Naive B cell (primary cell): Measurements from ENCODE around the gene SGCD. TPM values are rescaled to one million over a fixed set of nuclear protein-coding genes. Genes with fewer than 3 reads are reported as not detected.

Experiments
- ATAC-seq, 2 donors: fragments of 150-1000 bp; cut with Tn5 transposase; 2 replicates each; pipeline ENCODE4 v1.10.0; 2021; ENCODE audit warnings: low read depth in 2 of 2, mild to moderate bottlenecking in 2 of 2, moderate library complexity in 2 of 2
- DNase-seq: peaks from one replicate; pipeline ENCODE4 v3.0.0; 2022
- H3K27ac Mint-ChIP-seq, 6 donors: one replicate each; pipeline ENCODE4 v1.8.0; 2020 to 2022; ENCODE audit warnings: mild to moderate bottlenecking in 6 of 6, mixed read lengths in 6 of 6, moderate library complexity in 5 of 6, inconsistent platforms in 2 of 6
- H3K27me3 Mint-ChIP-seq, 3 donors: one replicate each; pipeline ENCODE4 v1.8.0; 2021 to 2022; ENCODE audit warnings: mixed read lengths in 3 of 3, mild to moderate bottlenecking in 1 of 3
- H3K36me3 Mint-ChIP-seq, 2 donors: one replicate each; pipeline ENCODE4 v1.8.0; 2020 to 2022; ENCODE audit warnings: mixed read lengths in 2 of 2, inconsistent platforms in 1 of 2, mild to moderate bottlenecking in 1 of 2
- H3K4me1 Mint-ChIP-seq, 3 donors: one replicate each; pipeline ENCODE4 v1.8.0; 2020 to 2022; ENCODE audit warnings: mixed read lengths in 3 of 3, inconsistent platforms in 1 of 3, mild to moderate bottlenecking in 1 of 3, moderate library complexity in 1 of 3
- H3K4me3 Mint-ChIP-seq, 8 donors: one replicate each; pipeline ENCODE4 v1.8.0; 2020 to 2022; ENCODE audit warnings: mild to moderate bottlenecking in 8 of 8, mixed read lengths in 8 of 8, moderate library complexity in 8 of 8, inconsistent platforms in 2 of 8
- H3K9me3 Mint-ChIP-seq, 7 donors: one replicate each; pipeline ENCODE4 v1.8.0; 2020 to 2022; ENCODE audit warnings: mixed read lengths in 7 of 7, mild to moderate bottlenecking in 5 of 7, inconsistent platforms in 2 of 7, moderate library complexity in 1 of 7
- polyA plus RNA-seq, 6 donors: library from polyadenylated mRNA; unstranded; fragments of 300-500 nt; fragmentation: Illumina TruSeq; gene quantifications; one replicate each; pipeline ENCODE4 v1.2.3, GENCODE V29; 2021; ENCODE audit warnings: low read depth in 6 of 6

Gene SGCD
- polyA plus RNA-seq, 6 donors from 2014 or later = not detected

DNA sequence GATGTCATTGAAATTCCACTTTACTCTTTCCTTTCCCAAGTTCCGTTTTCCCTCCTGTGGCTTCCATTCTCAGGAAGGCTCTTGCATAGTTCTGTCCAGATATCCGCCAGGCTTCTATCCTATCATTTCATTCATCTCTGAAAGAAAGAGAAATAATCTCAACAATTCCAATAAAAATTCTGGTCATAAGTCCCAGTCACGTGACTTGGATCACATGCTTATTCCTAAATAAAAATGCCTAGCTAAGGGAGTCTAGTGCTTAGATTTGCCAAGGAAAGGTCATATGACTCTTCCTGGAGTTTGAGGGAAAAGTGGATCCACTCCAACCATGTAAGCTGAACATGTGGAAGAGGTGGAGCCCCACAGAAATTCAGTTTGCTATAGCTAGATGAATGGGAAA is 377.2 kb downstream of the SGCD start:
- ATAC-seq (no peak), DNase-seq (no peak)
- H3K27me3 Mint-ChIP-seq = peaks cover 4 to 16% (median 5%) of the 10 kb centered on the region in 3 donors
- no peak overlapping the region for H3K4me3 Mint-ChIP-seq
- H3K27ac Mint-ChIP-seq = no peak overlapping the region
- no peaks in the 10 kb centered on the region for H3K36me3 Mint-ChIP-seq
- H3K9me3 Mint-ChIP-seq = no peaks in the 10 kb centered on the region
- no peaks in the 10 kb centered on the region for H3K4me1 Mint-ChIP-seq

- DNase-seq (no peak), ATAC-seq (no peak)
- no peaks in the 10 kb centered on the region for H3K36me3 Mint-ChIP-seq
- H3K27me3 Mint-ChIP-seq = peaks cover 0 to 18% (median 4%) of the 10 kb centered on the region in 3 donors
- no peak overlapping the region for H3K27ac Mint-ChIP-seq
- no peaks in the 10 kb centered on the region for H3K4me1 Mint-ChIP-seq
- no peak overlapping the region for H3K4me3 Mint-ChIP-seq
- no peaks in the 10 kb centered on the region for H3K9me3 Mint-ChIP-seq
Measured at GRCh38 chr5:156706631-156707030, 379.7 kb downstream of the SGCD start.

DNA sequence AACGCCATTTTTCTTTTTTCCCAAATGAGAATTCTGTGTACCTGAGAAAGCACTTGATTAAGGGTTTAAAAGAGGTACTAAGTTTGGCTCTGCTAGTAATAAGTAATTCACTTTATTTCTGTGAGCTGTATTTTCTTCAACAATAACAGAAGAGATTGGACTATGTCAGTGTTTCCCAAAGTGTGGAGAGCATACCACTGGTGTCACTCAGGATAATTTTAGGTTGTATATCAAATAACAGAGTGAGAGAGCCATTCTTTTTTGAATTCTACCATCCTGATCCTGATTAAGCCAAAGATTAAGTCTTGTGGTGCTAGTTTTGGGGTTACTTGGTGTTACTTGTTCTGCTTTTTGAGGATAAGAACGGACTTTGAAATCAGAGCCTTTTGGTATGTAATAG is 380.8 kb downstream of the SGCD start:
- Mint-ChIP-seq H3K4me1 (no peaks in the 10 kb centered on the region), H3K27ac (no peak overlapping the region), H3K9me3 (no peaks in the 10 kb centered on the region), H3K4me3 (no peak overlapping the region), H3K36me3 (no peaks in the 10 kb centered on the region), H3K27me3 (peaks cover 0 to 20% (median 10%) of the 10 kb centered on the region in 3 donors)
- DNase-seq = no peak
- no peak for ATAC-seq

GRCh38 chr5:156715287-156715686 is 388.3 kb downstream of the SGCD start:
- peaks cover 9 to 34% (median 17%) of the 10 kb centered on the region in 3 donors for H3K27me3 Mint-ChIP-seq
- no peaks in the 10 kb centered on the region for H3K4me1 Mint-ChIP-seq
- H3K36me3 Mint-ChIP-seq = no peaks in the 10 kb centered on the region
- H3K9me3 Mint-ChIP-seq = peaks cover 0 to 5% (median 0%) of the 10 kb centered on the region in 7 donors
- ATAC-seq (no peak), DNase-seq (no peak)
- H3K27ac Mint-ChIP-seq = no peak overlapping the region
- no peak overlapping the region for H3K4me3 Mint-ChIP-seq

GRCh38 chr5:156716591-156717380 is 389.8 kb downstream of the SGCD start:
- Mint-ChIP-seq H3K27me3 (peaks cover 9 to 23% (median 17%) of the 10 kb centered on the region in 3 donors), H3K36me3 (no peaks in the 10 kb centered on the region), H3K27ac (no peak overlapping the region), H3K4me3 (no peak overlapping the region), H3K4me1 (no peaks in the 10 kb centered on the region), H3K9me3 (peaks cover 0 to 5% (median 0%) of the 10 kb centered on the region in 7 donors)
- ATAC-seq (no peak), DNase-seq (no peak)

- H3K4me1 Mint-ChIP-seq = no peaks in the 10 kb centered on the region
- DNase-seq (no peak), ATAC-seq (no peak)
- no peak overlapping the region for H3K27ac Mint-ChIP-seq
- no peaks in the 10 kb centered on the region for H3K36me3 Mint-ChIP-seq
- H3K27me3 Mint-ChIP-seq = peaks cover 9 to 24% (median 10%) of the 10 kb centered on the region in 3 donors
- no peak overlapping the region for H3K4me3 Mint-ChIP-seq
- peaks cover 0 to 5% (median 0%) of the 10 kb centered on the region in 7 donors for H3K9me3 Mint-ChIP-seq
Measured at GRCh38 chr5:156718985-156719384, 392.0 kb downstream of the SGCD start.

DNA sequence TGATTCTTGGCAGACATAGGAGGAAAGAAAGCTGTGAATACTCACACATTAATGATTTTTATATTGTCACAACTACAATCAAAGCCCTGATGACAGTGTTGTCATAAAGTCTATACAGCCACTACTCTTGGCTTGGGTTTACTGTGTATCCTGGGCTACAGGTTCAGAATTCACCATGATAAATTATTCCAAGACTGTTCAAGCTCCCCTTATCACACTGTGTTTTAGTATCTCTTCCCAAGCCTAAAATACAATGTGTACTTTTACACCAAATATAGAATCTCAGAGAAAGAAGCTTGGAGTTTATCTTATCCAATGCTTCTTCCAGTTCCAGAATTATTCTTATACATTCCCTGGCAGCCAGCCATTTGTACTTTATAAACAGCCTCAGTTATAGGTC is 395.4 kb downstream of the SGCD start:
- no peak for ATAC-seq
- no peak overlapping the region for H3K4me3 Mint-ChIP-seq
- peaks cover 0 to 5% (median 0%) of the 10 kb centered on the region in 7 donors for H3K9me3 Mint-ChIP-seq
- no peak for DNase-seq
- no peaks in the 10 kb centered on the region for H3K4me1 Mint-ChIP-seq
- H3K27me3 Mint-ChIP-seq = peaks cover 16 to 17% (median 16%) of the 10 kb centered on the region in 3 donors
- H3K27ac Mint-ChIP-seq = no peak overlapping the region
- no peaks in the 10 kb centered on the region for H3K36me3 Mint-ChIP-seq

GRCh38 chr5:156735477-156735876 is 408.5 kb downstream of the SGCD start:
- Mint-ChIP-seq H3K4me1 (no peaks in the 10 kb centered on the region), H3K27ac (no peak overlapping the region), H3K4me3 (no peak overlapping the region), H3K27me3 (peaks cover 11 to 24% (median 20%) of the 10 kb centered on the region in 3 donors), H3K9me3 (no peaks in the 10 kb centered on the region), H3K36me3 (no peaks in the 10 kb centered on the region)
- DNase-seq (no peak), ATAC-seq (no peak)

DNA sequence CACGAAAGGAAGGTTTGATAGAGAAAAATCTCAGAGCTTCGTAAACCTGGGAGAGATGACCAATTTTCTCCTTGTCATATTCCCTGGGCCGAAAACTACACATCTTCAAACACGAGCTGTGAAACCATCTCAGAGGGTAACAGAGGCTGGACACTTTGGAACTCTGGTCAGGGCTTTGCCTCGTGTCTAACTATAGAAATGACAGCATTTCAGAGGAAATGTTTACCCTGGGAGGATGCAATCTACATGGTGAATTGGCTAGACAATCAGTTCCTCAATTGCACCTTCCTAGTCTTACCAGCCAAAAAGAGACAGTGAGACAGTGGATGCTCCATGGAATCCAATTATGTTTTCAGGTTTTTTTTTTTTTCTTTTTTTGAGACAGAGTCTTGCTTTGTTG is 414.6 kb downstream of the SGCD start:
- no peaks in the 10 kb centered on the region for H3K4me1 Mint-ChIP-seq
- ATAC-seq (no peak), DNase-seq (no peak)
- no peak overlapping the region for H3K27ac Mint-ChIP-seq
- peaks cover 6 to 31% (median 15%) of the 10 kb centered on the region in 3 donors for H3K27me3 Mint-ChIP-seq
- H3K36me3 Mint-ChIP-seq = no peaks in the 10 kb centered on the region
- H3K9me3 Mint-ChIP-seq = peaks cover 0 to 6% (median 5%) of the 10 kb centered on the region in 7 donors
- H3K4me3 Mint-ChIP-seq = no peak overlapping the region

DNA sequence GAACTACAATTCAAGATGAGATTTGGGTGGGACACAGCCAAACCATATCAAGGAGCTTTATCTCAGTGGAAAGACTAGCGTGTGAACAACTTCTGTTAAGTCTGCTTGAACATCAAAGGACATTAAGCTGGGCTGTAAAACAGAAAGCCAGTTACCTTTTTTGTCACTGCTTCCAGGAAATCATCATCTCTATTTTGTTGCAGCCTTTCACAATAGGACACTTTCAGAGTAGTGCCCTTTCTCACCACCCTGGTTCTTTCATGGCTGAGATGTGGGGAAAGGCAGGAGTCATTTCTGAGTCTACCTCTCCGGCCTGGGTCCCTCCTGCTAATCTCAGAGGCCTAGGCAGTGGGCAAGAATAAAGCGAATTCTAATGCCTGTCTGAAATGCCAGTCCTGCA is 426.9 kb downstream of the SGCD start:
- no peaks in the 10 kb centered on the region for H3K36me3 Mint-ChIP-seq
- no peak overlapping the region for H3K27ac Mint-ChIP-seq
- no peak overlapping the region for H3K4me3 Mint-ChIP-seq
- H3K9me3 Mint-ChIP-seq = no peaks in the 10 kb centered on the region
- ATAC-seq = no peak
- H3K4me1 Mint-ChIP-seq = no peaks in the 10 kb centered on the region
- DNase-seq = no peak
- H3K27me3 Mint-ChIP-seq = no peaks in the 10 kb centered on the region

DNA sequence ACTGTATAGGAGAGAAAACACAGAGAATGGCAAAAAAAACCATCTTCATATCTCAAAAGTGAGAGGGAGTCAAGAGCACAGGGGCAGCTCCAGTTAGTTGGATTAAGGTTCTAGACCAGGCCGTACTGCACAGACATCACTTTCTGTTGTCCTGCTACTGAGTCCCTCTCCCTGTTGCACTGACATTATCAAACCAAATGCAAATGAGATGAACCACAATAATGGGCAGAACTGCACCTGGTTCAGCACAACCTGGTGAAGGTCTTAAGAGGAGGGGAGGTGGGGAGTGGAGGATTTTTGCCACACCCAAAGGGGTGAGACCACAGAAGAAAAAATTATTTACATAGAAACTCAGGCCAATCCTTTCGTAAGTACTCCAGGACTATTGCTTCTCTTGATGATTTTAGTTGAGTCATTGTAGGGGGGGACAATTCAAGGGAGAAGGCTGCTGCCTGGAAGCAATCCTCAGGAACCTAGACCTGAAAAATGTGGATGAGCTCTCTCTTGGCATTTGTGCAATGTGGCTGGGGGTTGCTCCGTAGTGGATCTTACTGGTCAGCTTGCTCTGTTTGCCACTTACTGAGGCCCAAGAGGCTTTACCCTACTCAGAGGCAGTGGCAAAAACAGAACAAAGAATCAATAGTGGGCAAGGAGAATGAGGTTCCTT is 428.6 kb downstream of the SGCD start:
- no peak overlapping the region for H3K4me3 Mint-ChIP-seq
- H3K27me3 Mint-ChIP-seq = no peaks in the 10 kb centered on the region
- H3K9me3 Mint-ChIP-seq = no peaks in the 10 kb centered on the region
- H3K36me3 Mint-ChIP-seq = no peaks in the 10 kb centered on the region
- ATAC-seq = no peak
- DNase-seq = no peak
- no peak overlapping the region for H3K27ac Mint-ChIP-seq
- no peaks in the 10 kb centered on the region for H3K4me1 Mint-ChIP-seq

DNA sequence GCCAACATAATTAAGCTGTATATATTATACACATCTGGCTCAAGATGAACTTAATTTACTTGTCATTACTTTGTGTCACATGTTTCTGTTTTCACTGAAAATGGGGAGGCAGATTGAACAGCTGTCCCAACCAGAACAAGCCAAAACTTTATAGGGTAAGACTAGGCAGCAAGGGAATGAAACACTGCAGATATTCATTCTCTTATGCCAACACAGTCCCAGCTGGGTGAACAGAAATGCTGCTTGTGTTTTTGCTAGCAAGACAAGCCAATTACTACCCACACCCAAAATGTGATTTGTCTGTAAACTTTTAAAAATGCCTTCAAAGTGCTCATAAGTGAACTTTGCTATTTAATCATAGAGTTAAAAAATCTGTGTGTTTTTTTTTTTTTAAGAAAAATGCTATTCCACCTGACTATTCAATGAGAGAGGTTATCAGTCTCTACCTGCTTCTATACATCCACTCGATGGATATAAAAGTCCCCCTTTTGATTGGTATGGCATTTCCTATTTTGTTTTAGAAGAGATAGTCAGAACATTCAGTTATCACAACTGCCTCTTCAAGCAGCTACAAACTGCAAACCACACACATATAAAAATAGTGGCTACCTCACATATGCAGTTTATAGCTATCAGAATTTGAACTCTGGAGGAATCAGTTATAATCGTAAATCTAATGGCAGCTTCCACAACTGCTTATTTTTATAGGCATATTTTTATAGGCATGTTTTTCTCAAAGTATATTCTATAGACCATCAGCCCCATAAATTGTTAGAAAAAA is 431.2 kb downstream of the SGCD start:
- H3K36me3 Mint-ChIP-seq = no peaks in the 10 kb centered on the region
- H3K9me3 Mint-ChIP-seq = no peaks in the 10 kb centered on the region
- H3K27ac Mint-ChIP-seq = no peak overlapping the region
- ATAC-seq = no peak
- H3K27me3 Mint-ChIP-seq = peaks cover 0 to 14% (median 7%) of the 10 kb centered on the region in 3 donors
- no peak for DNase-seq
- H3K4me1 Mint-ChIP-seq = no peaks in the 10 kb centered on the region
- no peak overlapping the region for H3K4me3 Mint-ChIP-seq

DNA sequence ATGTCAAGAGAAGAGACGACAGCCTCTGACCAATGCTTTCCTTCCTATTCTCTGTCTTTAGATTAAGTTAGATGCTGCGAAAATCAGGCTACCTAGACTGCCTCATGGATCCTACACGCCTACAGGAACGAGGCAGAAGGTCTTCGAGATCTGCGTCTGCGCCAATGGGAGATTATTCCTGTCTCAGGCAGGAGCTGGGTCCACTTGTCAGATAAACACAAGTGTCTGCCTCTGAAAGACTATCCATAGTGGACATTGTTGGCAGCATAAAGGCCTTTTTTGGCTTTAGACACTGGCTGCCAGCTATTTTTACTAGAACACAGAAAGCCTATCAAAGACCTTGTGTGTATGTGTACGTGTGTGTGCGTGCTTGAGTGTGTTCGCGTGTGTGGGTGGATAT is 432.2 kb downstream of the SGCD start:
- Mint-ChIP-seq H3K4me3 (no peak overlapping the region), H3K36me3 (no peaks in the 10 kb centered on the region), H3K9me3 (no peaks in the 10 kb centered on the region)

More for the DNA sequence above, 432.2 kb downstream of the SGCD start:
- Mint-ChIP-seq H3K4me1 (no peaks in the 10 kb centered on the region), H3K27me3 (peaks cover 0 to 17% (median 8%) of the 10 kb centered on the region in 3 donors), H3K27ac (no peak overlapping the region)
- DNase-seq = no peak
- no peak for ATAC-seq
